Measurements from ENCODE around the gene SMPX.
A peak's percentile ranks its signal among the peaks of the same experiment; 100 is the strongest.

SMPX gene

GRCh38 chrX:21711848-21712197 is 46.1 kb downstream of the SMPX start:
- Histone ChIP-seq H4K20me1 (ENCODE audit: control insufficient read depth, insufficient read depth, low read depth, low read length) (no peaks in the 10 kb centered on the region), H3K27ac (ENCODE audit: low read depth, low read length) (no peak overlapping the region), H3K9me2 (replicated peaks; ENCODE audit: control insufficient read depth, low read length) (no peaks in the 10 kb centered on the region), H3K4me2 (ENCODE audit: low read length) (no peak overlapping the region), H3K79me2 (ENCODE audit: control insufficient read depth, low read length) (no peaks in the 10 kb centered on the region), H3K9me3 (ENCODE audit: control insufficient read depth, insufficient read depth, low read length) (no peaks in the 10 kb centered on the region), H3K4me1 (ENCODE audit: control insufficient read depth, low read length) (no peaks in the 10 kb centered on the region), H3K4me3 (ENCODE audit: low read length) (no peak overlapping the region), H3K36me3 (ENCODE audit: control insufficient read depth, low read length) (no peaks in the 10 kb centered on the region), H3K27me3 (ENCODE audit: control insufficient read depth, low read length) (no peaks in the 10 kb centered on the region), H3F3A (ENCODE audit: control insufficient read depth, insufficient read depth) (no peaks in the 10 kb centered on the region)
- TF ChIP-seq EZH2phosphoT487 (IDR thresholded peaks at IDR 0.05; ENCODE audit: borderline replicate concordance, low read length) (no peak), CTCF (IDR thresholded peaks at IDR 0.05; ENCODE audit: low read depth, low read length, poor library complexity, severe bottlenecking) (no peak)

- Histone ChIP-seq H3K4me3 (ENCODE audit: low read length) (no peak overlapping the region), H3K4me2 (ENCODE audit: low read length) (no peak overlapping the region), H3K27me3 (ENCODE audit: control insufficient read depth, low read length) (no peaks in the 10 kb centered on the region), H4K20me1 (ENCODE audit: control insufficient read depth, insufficient read depth, low read depth, low read length) (no peaks in the 10 kb centered on the region), H3K36me3 (ENCODE audit: control insufficient read depth, low read length) (no peaks in the 10 kb centered on the region), H3F3A (ENCODE audit: control insufficient read depth, insufficient read depth) (no peaks in the 10 kb centered on the region), H3K9me2 (replicated peaks; ENCODE audit: control insufficient read depth, low read length) (no peaks in the 10 kb centered on the region), H3K79me2 (ENCODE audit: control insufficient read depth, low read length) (no peaks in the 10 kb centered on the region), H3K9me3 (ENCODE audit: control insufficient read depth, insufficient read depth, low read length) (no peaks in the 10 kb centered on the region), H3K4me1 (ENCODE audit: control insufficient read depth, low read length) (no peaks in the 10 kb centered on the region), H3K27ac (ENCODE audit: low read depth, low read length) (no peak overlapping the region)
- TF ChIP-seq EZH2phosphoT487 (IDR thresholded peaks at IDR 0.05; ENCODE audit: borderline replicate concordance, low read length) (no peak), CTCF (IDR thresholded peaks at IDR 0.05; ENCODE audit: low read depth, low read length, poor library complexity, severe bottlenecking) (no peak)
Observed at GRCh38 chrX:21711129-21711847, 46.6 kb downstream of the SMPX start.

- Histone ChIP-seq H3K27ac (ENCODE audit: low read depth, low read length) (no peak overlapping the region), H3K9me3 (ENCODE audit: control insufficient read depth, insufficient read depth, low read length) (no peaks in the 10 kb centered on the region), H3K4me3 (ENCODE audit: low read length) (no peak overlapping the region), H3F3A (ENCODE audit: control insufficient read depth, insufficient read depth) (no peaks in the 10 kb centered on the region), H3K27me3 (ENCODE audit: control insufficient read depth, low read length) (no peaks in the 10 kb centered on the region), H3K79me2 (ENCODE audit: control insufficient read depth, low read length) (no peaks in the 10 kb centered on the region), H4K20me1 (ENCODE audit: control insufficient read depth, insufficient read depth, low read depth, low read length) (no peaks in the 10 kb centered on the region), H3K4me2 (ENCODE audit: low read length) (no peak overlapping the region), H3K9me2 (replicated peaks; ENCODE audit: control insufficient read depth, low read length) (no peaks in the 10 kb centered on the region), H3K4me1 (ENCODE audit: control insufficient read depth, low read length) (no peaks in the 10 kb centered on the region), H3K36me3 (ENCODE audit: control insufficient read depth, low read length) (no peaks in the 10 kb centered on the region)
- TF ChIP-seq EZH2phosphoT487 (IDR thresholded peaks at IDR 0.05; ENCODE audit: borderline replicate concordance, low read length): no peak
- TF ChIP-seq CTCF (IDR thresholded peaks at IDR 0.05; ENCODE audit: low read depth, low read length, poor library complexity, severe bottlenecking): peak; percentile 25
Observed at GRCh38 chrX:21708116-21708515, 49.8 kb downstream of the SMPX start.
